Heart left ventricle (tissue), 16 donors: ENCODE results near the gene CIT. TPM values are rescaled to one million over a fixed set of nuclear protein-coding genes. Genes with fewer than 3 reads are reported as not detected.

Source experiments
- ATAC-seq, 4 donors: fragments of 200-7000 bp; cut with Tn5 transposase; one replicate each; pipeline ENCODE4 v1.9.1; 2020 to 2022; ENCODE audit warnings: moderate library complexity in 4 of 4, mild to moderate bottlenecking in 3 of 4, moderate number of reproducible peaks in 1 of 4
- DNase-seq, 5 donors: peaks; one replicate each; pipeline ENCODE4 v3.0.0-alpha.2; 2020
- H3K27ac ChIP-seq, 12 donors: fragments of 200-600 bp; sonication (generic) in 4 of 12; one replicate each; pipeline versions ENCODE4 v1.5.0 to v1.8.0; 2016 to 2022; ENCODE audit warnings: mild to moderate bottlenecking in 2 of 12
- H3K27me3 ChIP-seq, 9 donors: fragments of 200-600 bp; sonication (generic) in 2 of 9; one replicate each; pipeline versions ENCODE4 v1.5.1 to v1.8.0; 2016 to 2022; ENCODE audit warnings: mild to moderate bottlenecking in 3 of 9
- H3K36me3 ChIP-seq, 9 donors: fragments of 200-600 bp; sonication (generic) in 2 of 9; one replicate each; pipeline versions ENCODE4 v1.5.0 to v1.8.0; 2018 to 2022; ENCODE audit warnings: mild to moderate bottlenecking in 2 of 9
- H3K4me1 ChIP-seq, 12 donors: fragments of 200-600 bp; sonication (generic) in 4 of 12; one replicate each; pipeline versions ENCODE4 v1.5.0 to v1.8.0; 2016 to 2022; ENCODE audit warnings: mild to moderate bottlenecking in 3 of 12
- H3K4me3 ChIP-seq, 12 donors: fragments of 200-600 bp; sonication (generic) in 4 of 12; one replicate each; pipeline versions ENCODE4 v1.5.0 to v1.8.0; 2017 to 2022; ENCODE audit warnings: mild to moderate bottlenecking in 9 of 12, moderate library complexity in 4 of 12
- H3K9me3 ChIP-seq, 12 donors: fragments of 200-600 bp; sonication (generic) in 4 of 12; one replicate each; pipeline versions ENCODE4 v1.5.0 to v1.8.0; 2016 to 2022; ENCODE audit warnings: mild to moderate bottlenecking in 1 of 12
- CTCF ChIP-seq, 12 donors: fragments of 200-600 bp; sonication (generic) in 4 of 12; IDR thresholded peaks; one replicate each; pipeline versions ENCODE4 v1.5.0 to v1.8.0; 2018 to 2022; ENCODE audit warnings: antibody characterized with exemption in 12 of 12, mild to moderate bottlenecking in 5 of 12
- POLR2A ChIP-seq, 2 donors: fragments of 450-650 bp; IDR thresholded peaks; one replicate each; pipeline ENCODE4 v1.6.1; 2017; ENCODE audit warnings: antibody characterized with exemption in 2 of 2, mild to moderate bottlenecking in 2 of 2, moderate library complexity in 2 of 2
- WGBS, 4 donors: extraction: QIAGEN DNeasy Blood & Tissue Kit in 2 of 4; methylation state at CpG; one replicate each; pipeline versions ENCODE4 v1.1.5 to v1.1.7; 2013 to 2018; 5-methylcytosine and 5-hydroxymethylcytosine counted together
- intact Hi-C, 10 donors: fragments of 100-400 bp; cut with DNase I; formaldehyde crosslinking; loops; one replicate each; pipeline versions ENCODE4 v1.11.1 to v1.14.2; 2022
- polyA plus RNA-seq, 2 donors: library from polyadenylated mRNA; stranded (reverse); fragments of 200-250 nt; gene quantifications; one replicate each; pipeline ENCODE4 v1.2.3, GENCODE V29; 2013
- total RNA-seq, 9 donors: library from RNA; depleted of rRNA in 2 of 9; stranded (reverse); fragments of >200 nt in 2 of 9; fragmentation: NEBNext Ultra II Directional in 3 of 9; extraction: Animal tissue kit (Norgen Biotek cat#: 25700) in 3 of 9; gene quantifications; one replicate each; pipeline versions ENCODE4 v1.1.0 to v1.2.4, GENCODE V29; 2016 to 2023
- donor health status: ischemic (EF 13 %, LVEDD 7.1; RV severe dilation, severe dysfunction).
- donor health status: healthy with polysubstance abuse.
- donor health status: DM: no; HTN: yes; CAD: no.
- donor health status: DM: no; HTN: no; CAD: no.
- donor health status: ischemic (EF 25% LVEDD 6.9; RV normal size, moderate dysfunction).
- donor health status: ischemic (EF 25% LVEDD 5.7; RV mildly dilated, moderate dysfunction).
- donor health status: healthy.
- donor health status: DM: yes; HTN: yes; CAD: no.
- donor health status: ischemic (EF 35%, LVEDD 5.7; RV mildly dilated, moderate dysfunction).
- donor health status: nonischemic (EF 11% LVEDD 7.7; RV severe dilation, severe dysfunction).
- donor health status: DM: yes; HTN: yes; CAD: no.
- donor health status: PGD.
- donor health status: ischemic (EF 29% LVEDD 5.4; RV normal size, mild dysfunction).
- donor health status: nonischemic (EF 23%, LVEDD 6.1; RV moderate dilation, normal function).

CIT gene
- total and polyA plus RNA-seq, 11 donors = 0.26 to 8.1 (median 1.9) TPM

- Histone ChIP-seq H3K36me3 (no peaks in the 10 kb centered on the region), H3K4me1 (no peaks in the 10 kb centered on the region), H3K27ac (no peak overlapping the region), H3K9me3 (peaks cover 0 to 10% (median 0%) of the 10 kb centered on the region in 12 donors), H3K4me3 (no peak overlapping the region), H3K27me3 (no peaks in the 10 kb centered on the region)
- ATAC-seq (no peak), DNase-seq (no peak)
- TF ChIP-seq CTCF (IDR thresholded peaks at IDR 0.05) (no peak), POLR2A (IDR thresholded peaks at IDR 0.05) (no peak)
- intact Hi-C loops = no loop called here
- 88 to 95% (median 94%) methylated on average over 6 of the region's 6 CpGs for WGBS, 4 donors
Observed at GRCh38 chr12:119826661-119827445, 50.3 kb downstream of the CIT start.

- ATAC-seq (no peak), DNase-seq (no peak)
- intact Hi-C loops = no loop called here
- H3K4me1 ChIP-seq = no peaks in the 10 kb centered on the region
- no peak for TF ChIP-seq CTCF (IDR thresholded peaks at IDR 0.05)
- TF ChIP-seq POLR2A (IDR thresholded peaks at IDR 0.05) = no peak
- H3K27ac ChIP-seq = no peak overlapping the region
- H3K36me3 ChIP-seq = no peaks in the 10 kb centered on the region
- peaks cover 0 to 10% (median 0%) of the 10 kb centered on the region in 12 donors for H3K9me3 ChIP-seq
- no peak overlapping the region for H3K4me3 ChIP-seq
- H3K27me3 ChIP-seq = no peaks in the 10 kb centered on the region
- 91 to 96% (median 95%) methylated on average over 7 of the region's 7 CpGs for WGBS, 4 donors
Observed at GRCh38 chr12:119825262-119825661, 51.9 kb downstream of the CIT start.

- no peak for TF ChIP-seq POLR2A (IDR thresholded peaks at IDR 0.05)
- no peak for TF ChIP-seq CTCF (IDR thresholded peaks at IDR 0.05)
- Histone ChIP-seq H3K9me3 (no peaks in the 10 kb centered on the region), H3K27ac (no peak overlapping the region), H3K4me3 (no peak overlapping the region), H3K36me3 (no peaks in the 10 kb centered on the region), H3K27me3 (no peaks in the 10 kb centered on the region), H3K4me1 (no peaks in the 10 kb centered on the region)
- DNase-seq = no peak
- intact Hi-C loops = no loop called here
- 87 to 98% (median 88%) methylated on average over 2 of the region's 2 CpGs for WGBS, 4 donors
- ATAC-seq = no peak
Observed at GRCh38 chr12:119822046-119822445, 55.1 kb downstream of the CIT start.

- H3K27me3 ChIP-seq = no peaks in the 10 kb centered on the region
- no peak for ATAC-seq
- no peaks in the 10 kb centered on the region for H3K9me3 ChIP-seq
- intact Hi-C loops = no loop called here
- no peak for DNase-seq
- no peak overlapping the region for H3K27ac ChIP-seq
- no peaks in the 10 kb centered on the region for H3K36me3 ChIP-seq
- H3K4me1 ChIP-seq = no peaks in the 10 kb centered on the region
- WGBS, 4 donors = 96 to 99% (median 97%) methylated on average over 5 of the region's 5 CpGs
- TF ChIP-seq POLR2A (IDR thresholded peaks at IDR 0.05) (no peak), CTCF (IDR thresholded peaks at IDR 0.05) (no peak)
- no peak overlapping the region for H3K4me3 ChIP-seq
Observed at GRCh38 chr12:119819322-119819721, 57.8 kb downstream of the CIT start.
